Stimulated activated CD4-positive, alpha-beta T cell treated with anti-CD3 and anti-CD28 coated beads, Interleukin-12 subunit alpha, Interleukin-12 subunit beta, amount 100 ng/mL, for 4 hours (primary cell): Measurements from ENCODE around the gene PRKCA.
"Not testable (repeated sequence)": the region's sequence is repeated elsewhere in the genome, so short reads cannot be mapped to it uniquely, and the experiment has no call there.

ENCODE experiments used
- DNase-seq: peaks from one replicate; pipeline ENCODE4 v3.0.0-alpha.2; 2020

PRKCA gene

DNA sequence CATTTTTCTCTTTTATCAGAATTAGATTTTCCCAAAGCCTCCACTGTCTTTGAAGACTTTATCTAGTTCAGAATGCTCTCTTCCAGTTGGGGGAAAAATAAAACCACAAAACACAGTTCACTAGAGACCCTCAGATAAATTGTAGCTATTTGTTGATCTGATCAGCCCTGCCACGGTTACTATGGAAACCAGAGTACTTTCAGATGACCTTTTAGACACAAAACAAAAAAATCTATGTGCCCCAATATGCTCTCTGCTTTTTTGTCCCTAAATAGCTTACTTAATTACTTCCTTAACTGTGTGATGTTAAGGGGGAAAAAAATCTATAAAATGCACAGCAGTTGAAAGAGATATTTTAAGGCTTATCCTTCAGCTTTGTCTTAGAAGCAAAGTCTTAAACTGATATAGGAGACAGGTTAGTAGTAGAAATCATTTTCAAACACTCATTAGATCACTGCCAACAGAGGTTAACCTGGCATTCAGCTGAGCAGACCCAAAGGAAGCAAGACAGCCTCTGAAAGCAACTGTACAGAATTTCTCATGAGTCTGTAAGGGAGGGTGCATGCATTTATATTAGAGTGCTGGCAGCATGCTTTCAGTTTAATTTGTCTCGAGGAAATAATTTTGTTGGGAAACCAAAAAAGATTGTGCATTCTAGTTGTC lies 402.6 kb downstream of the PRKCA start:
- DNase-seq: no peak

DNA sequence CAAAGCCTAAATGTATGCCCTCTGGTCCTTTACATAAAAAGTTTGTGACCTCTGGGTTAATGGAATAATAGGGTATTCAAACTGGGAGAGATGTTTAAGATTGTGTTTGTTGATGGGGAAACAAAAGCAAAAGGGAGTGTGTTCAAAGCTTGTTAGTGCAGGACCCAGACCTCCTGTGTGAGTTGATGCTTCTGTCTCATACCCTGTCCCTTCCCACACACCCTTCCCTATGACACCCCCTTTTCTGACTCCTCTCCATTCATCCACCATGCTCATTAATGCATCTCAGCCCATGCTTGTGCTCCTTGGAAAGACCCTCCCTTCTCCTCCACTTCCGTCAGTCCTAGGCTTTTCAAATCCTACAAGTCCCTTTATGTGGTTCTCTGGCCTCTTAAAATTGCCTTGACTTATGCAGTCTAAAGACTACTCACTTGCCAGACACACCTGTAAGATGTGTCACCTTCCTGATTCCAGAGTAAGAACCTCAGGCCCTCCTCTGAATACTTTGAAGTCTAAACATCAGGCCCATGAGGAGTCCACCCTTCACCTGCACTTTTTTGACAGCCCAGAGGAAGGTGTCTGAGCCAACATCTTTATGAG lies 404.5 kb downstream of the PRKCA start:
- DNase-seq: no peak

DNA sequence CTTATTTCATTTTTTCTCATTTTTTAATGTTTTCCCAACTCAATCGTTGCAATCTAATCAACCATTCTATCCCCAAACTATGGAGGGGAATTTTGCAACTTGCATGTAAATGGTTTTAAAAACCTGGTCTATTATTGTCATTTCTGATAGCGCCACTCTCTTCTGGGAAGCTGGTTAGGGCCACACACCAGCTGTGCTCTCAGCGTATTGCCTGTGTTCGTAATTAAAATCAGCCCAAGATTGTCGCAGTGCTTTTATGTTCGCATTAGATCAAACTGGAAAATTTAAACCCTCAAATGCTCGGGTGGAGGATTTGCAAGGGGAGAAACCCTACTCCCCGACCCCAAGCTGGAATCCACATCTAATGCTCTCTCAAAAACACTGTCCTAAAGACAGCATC lies 409.0 kb downstream of the PRKCA start:
- no peak for DNase-seq

DNA sequence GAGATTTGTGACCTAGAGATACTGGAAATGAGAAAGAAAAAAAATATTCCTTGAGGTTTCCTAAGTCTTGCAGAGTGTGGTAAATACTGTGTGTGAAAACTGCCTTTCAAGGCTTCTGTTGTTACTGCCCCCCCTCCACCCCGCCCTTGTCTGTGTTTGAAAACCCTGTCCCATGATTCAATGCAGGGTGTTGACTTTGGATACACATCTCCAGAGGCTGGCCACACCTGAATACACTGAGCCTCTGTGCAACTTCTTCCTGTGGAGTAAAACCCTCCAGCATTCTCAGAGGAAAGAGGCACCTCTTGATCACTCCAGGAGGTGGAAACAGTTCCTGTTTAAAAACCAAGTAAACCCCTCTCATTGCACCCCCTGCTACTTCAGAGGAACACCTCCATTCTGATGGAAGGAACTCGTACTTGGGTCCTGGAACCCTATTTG lies 409.5 kb downstream of the PRKCA start:
- DNase-seq: no peak

DNA sequence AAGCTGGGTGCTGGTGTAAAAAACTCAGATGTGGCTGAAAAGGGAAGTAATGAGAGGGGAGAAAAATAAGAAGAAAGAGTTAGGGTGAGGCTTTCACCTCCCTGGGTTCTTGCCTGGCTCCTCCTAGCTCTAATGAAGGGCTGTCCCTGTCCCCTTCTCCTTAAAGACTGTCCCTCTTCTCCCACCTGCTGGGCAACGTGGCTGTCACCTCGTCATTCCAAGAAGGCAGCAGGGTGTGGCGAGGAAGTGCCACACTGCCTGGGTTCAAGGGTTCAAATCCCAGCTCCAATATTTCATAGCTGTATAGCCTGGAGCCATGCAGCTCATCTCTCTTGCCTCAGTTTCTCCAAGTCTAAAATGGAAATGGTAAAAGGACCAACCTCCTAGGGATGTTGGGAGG lies 410.0 kb downstream of the PRKCA start:
- no peak for DNase-seq

DNA sequence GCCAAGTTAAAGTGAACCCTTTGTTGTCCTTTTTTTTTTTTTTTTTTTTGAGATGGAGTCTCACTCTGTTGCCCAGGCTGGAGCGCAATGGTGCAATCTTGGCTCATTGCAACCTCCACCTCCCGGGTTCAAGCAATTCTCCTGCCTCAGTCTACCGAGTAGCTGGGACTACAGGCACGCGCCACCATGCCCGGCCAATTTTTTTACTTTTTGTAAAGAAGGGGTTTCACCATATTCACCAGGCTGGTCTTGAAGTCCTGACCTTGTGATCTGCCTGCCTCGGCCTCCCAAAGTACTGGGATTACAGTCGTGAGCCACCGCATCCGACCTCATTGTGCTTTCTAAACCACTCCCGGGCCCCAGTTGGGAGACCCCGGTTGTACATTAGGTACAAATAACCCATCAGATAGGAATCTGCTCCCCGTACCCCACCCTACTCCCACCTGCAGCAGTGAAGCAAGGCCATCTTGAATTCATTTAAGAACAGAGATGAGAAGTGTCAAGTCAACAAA lies 410.7 kb downstream of the PRKCA start:
- not testable (repeated sequence) for DNase-seq

DNA sequence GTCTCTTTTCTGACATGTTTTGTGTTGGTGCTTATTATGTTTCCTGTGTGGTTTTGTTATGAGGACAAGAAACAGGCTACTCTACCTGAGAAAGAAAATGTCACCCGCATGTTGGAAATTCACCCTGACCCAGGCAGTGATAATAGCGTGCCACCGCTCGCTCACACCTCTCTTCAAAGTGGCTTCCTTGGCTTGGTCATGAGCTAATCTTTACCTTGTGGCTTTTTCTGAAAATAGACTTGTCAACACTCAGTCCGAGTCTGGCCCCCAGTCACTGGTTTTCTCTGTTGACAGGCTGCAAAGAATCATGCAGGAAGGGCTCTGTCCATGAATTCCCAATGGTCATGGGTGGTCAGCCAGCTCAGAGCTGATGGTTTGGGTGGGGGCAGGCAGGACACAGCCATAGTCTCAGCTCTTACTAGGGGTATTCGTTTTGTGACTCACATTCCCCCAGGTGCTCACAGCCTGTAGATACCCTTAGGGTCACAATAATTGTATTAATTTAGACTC lies 411.2 kb downstream of the PRKCA start:
- DNase-seq: no peak

DNA sequence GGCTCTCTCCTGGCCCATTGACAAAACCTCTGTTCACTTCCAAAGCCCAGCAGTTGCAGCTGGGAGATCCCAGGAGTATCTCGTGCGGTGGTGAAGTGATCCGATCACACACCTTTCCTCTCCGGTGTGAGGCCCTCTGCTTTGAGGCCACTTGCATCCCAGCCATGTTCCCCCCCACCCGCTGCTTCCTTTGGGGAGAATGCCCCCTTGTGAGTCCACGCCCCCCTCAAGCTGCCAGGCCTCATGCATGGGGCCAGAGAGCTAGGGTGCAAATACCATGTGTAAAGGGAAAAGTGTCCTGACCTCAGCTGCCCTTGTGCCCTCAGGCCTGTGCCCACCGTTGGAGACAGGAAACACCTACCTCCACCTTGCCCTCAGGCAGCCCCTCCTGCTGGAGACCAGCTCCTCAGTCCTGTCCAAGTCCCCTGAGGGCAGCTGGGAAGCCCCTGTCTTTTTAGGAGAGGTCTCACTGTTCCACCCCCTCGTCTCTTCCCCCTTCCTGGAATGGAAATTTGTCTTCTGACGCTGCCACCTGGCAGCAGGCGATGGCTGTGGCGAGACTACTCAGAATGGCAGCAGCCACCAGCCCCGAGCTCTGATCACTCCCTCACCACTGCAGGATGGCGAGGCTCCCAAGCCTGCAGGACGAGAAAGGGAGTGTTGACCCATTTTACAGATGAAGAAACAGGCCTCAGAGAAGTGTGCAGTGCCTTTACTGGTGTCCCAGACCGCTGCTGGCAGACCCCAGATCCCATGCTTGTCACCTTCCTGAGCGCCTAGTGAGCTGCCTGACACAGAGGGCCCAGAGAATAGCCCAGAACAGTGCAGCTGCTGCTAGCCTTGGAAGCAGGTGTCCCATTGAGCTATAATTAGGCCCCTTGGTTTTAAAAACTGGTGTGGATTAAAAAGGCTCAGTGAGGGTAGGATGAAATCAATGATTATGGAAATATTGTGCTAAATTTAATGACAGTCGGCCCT lies 411.9 kb downstream of the PRKCA start:
- DNase-seq: no peak

DNA sequence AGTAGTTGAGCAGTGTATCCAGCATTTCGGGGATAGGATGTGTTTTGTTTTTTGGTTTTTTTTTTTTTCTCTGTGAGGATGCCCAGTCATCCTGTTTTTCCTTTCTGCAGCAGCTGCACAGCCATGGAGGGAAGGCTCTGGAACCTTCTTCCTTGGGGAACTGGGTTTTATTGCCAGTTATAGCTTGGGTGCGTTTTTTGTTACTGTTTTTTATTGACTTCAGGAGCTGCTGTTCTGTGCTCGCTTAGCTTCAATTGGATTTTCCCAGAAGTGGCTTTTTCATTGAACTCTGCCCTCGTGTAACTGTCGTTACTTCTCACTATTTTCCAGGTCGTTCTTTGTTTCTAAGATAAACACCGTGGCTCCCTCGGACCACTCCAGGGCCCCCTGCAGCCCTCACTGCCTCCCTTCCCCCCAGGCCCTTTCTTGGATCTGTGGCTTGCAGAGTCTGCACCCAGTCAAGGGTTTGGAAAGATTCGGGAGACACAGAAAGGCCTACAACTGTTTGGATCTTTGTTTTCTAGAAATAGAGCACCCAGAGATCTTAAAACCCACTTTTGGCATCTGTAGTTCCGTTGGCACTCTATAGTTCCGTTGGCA lies 412.8 kb downstream of the PRKCA start:
- DNase-seq: no peak

DNA sequence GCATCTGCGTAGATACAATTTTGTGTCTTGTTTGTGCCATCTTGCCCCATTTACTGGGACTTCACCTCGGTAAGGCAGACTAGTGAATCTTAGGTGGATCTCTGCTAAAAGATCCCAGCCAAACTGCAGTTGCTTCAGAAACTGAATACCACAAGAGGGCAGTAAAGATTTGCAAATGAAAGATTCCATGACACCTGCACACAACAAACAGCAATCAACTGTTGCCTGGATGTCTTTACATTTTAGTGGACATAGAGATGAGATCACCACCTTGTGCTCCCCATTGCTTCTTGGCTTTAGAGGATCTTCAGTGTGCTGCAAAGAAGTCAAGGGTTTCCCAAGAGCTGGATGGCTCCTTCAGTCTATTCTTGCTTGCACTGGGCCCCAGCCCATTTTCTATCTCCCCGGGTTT lies 413.3 kb downstream of the PRKCA start:
- DNase-seq: no peak

DNA sequence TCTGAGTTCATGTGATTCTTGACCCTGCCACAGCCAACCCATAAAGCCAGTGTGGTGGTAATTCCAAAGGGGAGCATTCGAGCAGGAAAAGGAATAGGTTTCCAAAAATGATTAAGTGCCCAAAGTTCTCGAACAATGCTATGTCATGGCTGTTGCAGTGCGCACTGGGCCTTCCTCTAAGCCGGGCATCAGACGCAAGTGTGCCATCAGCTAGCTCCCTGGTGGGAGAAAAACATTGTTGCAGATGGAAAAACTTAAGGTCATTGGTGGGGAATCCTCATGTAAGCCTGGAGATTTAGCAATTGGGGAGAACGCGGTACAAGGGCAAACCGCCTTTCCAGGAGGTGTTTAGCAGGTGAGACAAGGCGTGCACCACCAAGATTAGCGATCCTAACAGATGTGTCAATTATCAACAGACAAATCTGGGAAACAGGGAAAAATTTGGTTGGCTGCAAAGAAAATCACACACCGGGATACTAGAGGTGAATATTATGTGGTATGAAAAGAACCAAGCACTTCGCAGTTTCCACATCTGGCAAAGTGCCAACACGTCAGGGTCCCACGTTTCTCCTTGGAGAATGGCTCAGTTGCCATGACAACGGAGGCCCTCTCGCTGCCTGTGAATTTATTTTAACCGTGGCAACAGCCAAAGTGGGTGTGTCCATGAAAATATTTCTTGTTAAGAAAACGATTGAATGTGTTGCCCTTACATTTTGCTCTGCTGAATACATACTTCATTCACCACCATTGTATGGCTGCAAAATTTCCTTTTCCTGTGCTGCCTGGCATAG lies 414.0 kb downstream of the PRKCA start:
- DNase-seq: no peak

DNA sequence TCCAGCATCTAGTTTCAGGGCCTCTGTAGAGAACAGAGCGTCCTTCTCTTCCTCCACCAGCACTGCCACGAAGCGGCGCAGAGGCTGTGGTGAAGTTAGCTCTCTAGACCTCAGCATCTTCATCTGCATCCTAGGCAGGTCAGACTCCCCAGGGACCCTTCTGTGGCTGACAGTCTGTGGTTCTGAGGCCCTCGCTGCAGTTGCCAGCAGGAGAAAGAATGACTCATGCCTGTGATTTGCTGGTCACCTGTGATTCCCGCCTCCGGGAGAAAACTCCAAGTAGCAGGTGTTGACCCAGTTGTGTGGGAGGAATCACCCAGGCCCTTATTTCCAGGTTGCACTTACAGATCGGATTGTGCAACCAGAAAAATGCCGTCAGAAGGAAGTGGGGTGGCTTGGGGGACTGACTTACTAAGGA lies 415.2 kb downstream of the PRKCA start:
- no peak for DNase-seq

DNA sequence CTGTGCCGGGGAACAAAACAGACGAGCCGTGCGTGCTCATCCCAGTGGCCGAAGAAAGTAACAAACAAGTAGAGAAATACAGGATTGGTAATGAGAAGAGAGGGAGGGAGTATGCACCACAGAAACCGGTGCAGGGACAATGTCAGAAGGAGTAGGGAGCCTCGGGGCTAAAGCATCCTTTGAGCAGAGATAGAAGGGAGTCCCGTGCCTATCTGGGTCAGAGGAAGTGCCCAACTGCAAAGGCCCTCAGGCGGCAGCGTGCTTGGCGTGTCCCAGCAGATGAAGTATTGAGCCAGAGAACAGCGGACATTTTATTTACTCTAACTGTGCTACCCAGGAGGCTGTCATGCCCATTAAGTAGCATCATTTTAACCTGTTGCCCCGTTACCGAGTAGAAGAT lies 417.6 kb downstream of the PRKCA start:
- no peak for DNase-seq

DNA sequence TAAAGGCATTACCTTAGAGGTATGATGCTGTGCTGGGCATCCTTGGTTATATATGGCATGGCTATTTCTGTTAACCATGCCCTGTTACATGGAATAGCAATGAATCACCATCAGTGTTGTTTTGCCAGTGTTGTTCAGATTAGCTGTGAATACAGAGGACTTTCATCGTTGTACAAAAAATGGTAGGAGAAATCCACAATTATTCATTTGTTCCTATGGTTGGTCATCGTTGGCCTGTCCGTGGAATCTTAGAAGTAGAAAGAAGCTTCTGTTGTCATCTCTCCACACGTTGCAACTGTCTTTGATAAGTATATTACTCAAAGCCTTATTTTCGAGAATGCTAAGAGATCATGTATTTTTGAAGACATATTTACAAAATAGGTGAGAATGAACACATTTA lies 418.2 kb downstream of the PRKCA start:
- no peak for DNase-seq

DNA sequence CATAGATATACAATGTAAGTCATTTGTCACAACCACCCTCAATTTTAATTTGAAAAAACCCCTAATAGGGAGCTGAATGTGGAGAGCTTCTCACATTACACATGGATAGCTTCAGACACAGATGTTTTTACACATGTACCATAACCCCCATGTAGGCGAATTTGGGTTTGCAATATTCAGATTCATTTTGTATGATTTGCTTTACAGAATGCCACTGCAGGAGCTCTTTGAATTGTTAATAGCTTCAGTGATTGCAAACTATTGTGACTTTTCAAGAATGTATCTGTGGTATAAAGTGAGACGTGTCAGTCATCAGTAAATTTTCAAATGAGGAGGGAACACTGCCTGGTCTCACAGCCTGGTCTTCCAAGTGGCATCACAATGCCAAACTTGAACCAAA lies 419.9 kb downstream of the PRKCA start:
- no peak for DNase-seq

DNA sequence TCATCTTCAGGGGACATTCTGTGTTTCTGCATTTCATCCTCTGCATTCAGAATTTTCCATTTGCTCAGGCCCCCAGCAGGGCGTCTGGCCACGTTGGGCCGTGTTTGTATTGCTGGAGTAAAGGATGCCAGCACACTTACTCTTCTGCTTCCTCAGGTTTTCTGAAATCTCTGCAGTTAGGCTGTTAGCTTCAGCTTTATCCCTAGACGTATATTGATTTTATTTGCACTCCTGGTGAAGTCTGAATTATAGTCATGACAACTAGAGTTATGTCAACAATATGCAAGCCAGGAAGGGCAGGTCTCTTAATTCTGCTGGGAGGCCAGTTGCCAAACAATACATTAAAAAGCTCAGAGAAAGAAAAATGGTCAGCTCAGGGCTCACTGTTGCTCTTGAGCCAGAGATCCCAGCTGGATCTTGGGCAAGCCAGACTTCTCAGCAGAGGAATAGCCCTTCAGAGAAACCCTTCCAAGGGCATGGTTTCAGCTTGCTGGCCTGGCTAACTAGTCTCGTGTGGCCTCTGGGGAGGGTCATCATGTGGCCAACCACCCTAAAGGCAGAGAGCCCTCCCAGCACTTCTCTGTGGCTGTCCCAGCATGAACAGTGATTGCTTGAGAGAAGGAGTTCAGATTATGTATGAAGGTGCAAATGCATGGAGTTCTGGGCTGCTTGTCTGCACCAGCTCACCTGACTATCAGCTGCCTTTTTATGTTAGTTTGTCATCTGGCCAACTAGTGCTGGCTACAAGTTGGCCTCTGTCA lies 422.3 kb downstream of the PRKCA start:
- DNase-seq: no peak

DNA sequence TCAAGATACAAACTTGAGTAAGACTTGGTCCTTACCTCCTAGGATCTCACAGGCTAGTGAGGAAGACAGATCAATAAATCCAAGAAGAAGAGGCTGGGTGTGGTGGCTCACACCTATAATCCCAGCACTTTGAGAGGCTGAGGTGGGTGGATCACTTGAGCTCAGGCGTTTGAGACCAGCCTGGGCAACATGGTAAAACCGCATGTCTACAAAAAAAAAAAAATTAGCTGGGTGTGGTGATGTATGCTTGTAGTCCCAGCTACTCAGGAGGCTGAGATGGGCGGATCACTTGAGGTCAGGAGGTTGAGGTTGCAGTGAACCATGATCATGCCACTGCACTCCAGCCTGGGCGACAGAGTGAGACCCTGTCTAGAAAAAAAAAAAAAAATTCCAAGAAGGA lies 423.0 kb downstream of the PRKCA start:
- not testable (repeated sequence) for DNase-seq

DNA sequence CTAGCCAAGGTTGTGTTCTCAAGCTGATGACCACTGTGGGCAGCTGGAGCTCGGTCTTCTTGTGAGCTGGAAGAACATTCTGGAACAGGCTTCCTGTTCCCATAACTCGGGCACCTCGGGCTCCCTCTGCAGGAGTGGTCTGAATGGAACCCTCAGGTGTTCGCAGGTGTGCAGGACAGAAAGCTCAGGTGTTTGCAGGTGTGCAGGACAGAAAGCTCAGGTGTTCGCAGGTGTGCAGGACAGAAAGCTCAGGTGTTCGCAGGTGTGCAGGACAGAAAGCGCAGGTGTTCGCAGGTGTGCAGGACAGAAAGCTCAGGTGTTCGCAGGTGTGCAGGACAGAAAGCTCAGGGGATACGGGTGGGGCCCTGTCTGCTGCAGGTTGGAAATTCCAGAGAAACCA lies 423.5 kb downstream of the PRKCA start:
- no peak for DNase-seq

DNA sequence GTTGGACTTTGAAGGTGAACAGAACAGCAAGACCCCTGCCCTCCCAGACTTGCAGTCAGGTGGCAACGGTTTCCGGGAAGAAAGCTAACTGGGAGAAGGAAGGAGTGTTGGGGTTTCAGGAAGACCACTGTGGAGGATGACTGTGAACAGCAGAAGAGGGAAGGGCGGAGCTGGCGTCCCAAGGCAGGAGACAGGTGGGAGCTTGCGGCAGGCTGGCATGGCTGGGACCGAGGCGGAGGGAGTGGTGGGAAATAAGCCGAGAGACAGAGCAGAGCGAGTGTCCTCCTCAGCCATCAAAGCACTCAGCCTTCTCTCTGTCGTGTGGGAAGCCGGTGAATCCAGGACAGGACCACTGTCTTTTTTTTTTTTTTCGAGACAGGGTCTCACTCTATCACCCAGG lies 424.0 kb downstream of the PRKCA start:
- no peak for DNase-seq

DNA sequence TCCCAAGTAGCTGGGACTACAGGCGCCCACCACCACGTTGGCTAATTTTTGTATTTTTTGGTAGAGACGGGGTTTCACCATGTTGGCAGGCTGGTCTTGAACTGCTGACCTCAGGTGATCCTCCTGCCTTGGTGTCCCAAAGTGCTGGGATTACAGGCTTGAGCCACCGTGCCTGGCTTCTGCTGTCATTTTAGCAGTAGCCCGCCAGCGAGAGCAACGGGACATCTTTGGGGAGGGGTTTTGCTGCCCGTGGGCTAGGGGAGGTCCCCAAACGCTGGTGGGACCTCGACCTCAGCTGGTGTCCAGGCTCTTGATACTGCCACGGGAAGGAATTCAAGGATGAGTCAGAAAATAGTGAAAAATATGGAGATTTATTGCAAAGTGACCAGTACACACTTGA lies 424.4 kb downstream of the PRKCA start:
- no peak for DNase-seq
